Ovary (tissue), 3 donors: ENCODE measurements around the gene OXA1L.

Experiments used
- EP300 ChIP-seq: sonication (generic); formaldehyde crosslinking; IDR thresholded peaks from one replicate; pipeline ENCODE4 v1.6.1; 2017; ENCODE audit warnings: antibody characterized with exemption
- TF ChIP-seq, protein P1 (sequence below), 3 donors: fragments of 450-650 bp in 2 of 3; fragments of 200-600 bp in 1 of 3; IDR thresholded peaks; one replicate each; pipeline versions ENCODE4 v1.5.1 to v1.8.0; 2016 to 2022; ENCODE audit warnings: antibody characterized with exemption in 3 of 3, mild to moderate bottlenecking in 1 of 3
- donor health status: DM: no; HTN: no; CAD: no.

DNA sequence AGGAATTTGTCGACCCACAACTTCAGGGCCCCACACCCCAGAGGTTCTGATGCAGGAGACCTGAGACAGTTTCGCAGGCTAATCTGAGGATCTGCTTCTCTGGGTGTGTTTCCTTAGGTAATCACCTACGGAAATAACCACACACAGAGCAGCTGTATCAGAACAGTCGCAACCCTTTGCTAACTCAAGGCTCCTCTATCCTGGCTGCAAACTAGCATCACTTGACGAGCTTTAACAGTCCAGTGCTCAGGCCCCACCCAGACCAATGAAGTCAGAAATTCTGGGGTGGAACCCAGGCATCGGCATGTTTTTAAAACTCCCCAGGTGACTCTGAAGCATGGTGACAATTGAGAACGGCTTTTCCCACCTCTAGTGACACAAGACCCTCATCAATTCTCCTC, 28.1 kb downstream of the OXA1L start:
- TF ChIP-seq, protein P1, sequence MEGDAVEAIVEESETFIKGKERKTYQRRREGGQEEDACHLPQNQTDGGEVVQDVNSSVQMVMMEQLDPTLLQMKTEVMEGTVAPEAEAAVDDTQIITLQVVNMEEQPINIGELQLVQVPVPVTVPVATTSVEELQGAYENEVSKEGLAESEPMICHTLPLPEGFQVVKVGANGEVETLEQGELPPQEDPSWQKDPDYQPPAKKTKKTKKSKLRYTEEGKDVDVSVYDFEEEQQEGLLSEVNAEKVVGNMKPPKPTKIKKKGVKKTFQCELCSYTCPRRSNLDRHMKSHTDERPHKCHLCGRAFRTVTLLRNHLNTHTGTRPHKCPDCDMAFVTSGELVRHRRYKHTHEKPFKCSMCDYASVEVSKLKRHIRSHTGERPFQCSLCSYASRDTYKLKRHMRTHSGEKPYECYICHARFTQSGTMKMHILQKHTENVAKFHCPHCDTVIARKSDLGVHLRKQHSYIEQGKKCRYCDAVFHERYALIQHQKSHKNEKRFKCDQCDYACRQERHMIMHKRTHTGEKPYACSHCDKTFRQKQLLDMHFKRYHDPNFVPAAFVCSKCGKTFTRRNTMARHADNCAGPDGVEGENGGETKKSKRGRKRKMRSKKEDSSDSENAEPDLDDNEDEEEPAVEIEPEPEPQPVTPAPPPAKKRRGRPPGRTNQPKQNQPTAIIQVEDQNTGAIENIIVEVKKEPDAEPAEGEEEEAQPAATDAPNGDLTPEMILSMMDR (IDR thresholded peaks at IDR 0.05) = no peak
- TF ChIP-seq EP300 = no peak
